ENCODE measurements around the gene AGPAT1. TPM values are rescaled to one million over a fixed set of nuclear protein-coding genes. Genes with fewer than 3 reads are reported as not detected.

AGPAT1 gene
- total and polyA plus RNA-seq, 2 of the 8 experiments (the other 6 are each of a cell fraction or from before 2014, with no cell fraction given): 96.0 to 222 TPM

DNA sequence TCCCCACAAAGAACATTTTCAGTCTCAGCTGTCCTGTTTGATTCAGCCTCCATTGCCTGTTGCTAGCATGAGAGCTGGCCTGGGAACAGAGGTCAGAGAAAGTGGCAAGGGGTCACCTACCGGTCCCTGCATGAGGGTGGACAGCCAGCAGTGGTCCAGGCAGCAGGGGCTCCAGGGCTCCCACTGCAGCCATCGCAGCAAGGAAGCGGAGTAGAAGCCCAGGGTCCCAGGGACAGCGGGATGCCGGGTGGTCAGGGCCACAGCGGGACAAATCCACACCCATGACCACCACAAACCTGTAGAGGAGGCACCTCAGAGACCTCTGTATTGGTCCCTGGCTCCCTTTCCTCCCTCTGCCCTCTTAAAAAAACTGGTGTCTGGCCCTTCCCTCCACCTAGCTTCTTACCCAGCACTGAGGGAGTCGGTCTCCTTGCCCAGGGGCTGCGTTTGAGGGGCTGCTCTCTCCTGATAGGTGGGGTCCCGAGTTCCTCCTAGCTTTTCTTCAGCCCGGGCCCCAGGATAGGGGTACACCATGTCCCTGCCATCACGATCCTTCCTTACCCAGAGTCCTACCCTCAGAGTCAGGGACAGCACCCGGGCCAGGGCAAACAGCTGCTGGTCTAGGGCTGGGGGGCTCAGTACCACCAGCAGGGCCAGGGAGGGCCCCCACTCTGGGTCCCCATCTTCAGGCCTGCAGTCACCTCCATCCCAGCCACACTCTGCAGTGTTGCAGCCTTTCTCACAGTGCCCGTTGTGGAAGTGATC lies 25.0 kb upstream of the AGPAT1 start:
- no peak overlapping the region for H3K18ac ChIP-seq (ENCODE audit: extremely low read depth, low read length)
- no peak overlapping the region for H2BK15ac ChIP-seq (ENCODE audit: low read length)
- no peak overlapping the region for H3K4me3 ChIP-seq (ENCODE audit: extremely low read depth in 1 of 4, insufficient read depth in 2 of 4, low read depth in 3 of 4, low read length in 4 of 4)
- no peak for DNase-seq (ENCODE audit: low read depth in 1 of 2, low spot score in 2 of 2)
- no peak overlapping the region for H2BK120ac ChIP-seq (replicated peaks; ENCODE audit: low read depth, low read length)
- no peak overlapping the region for H2AFZ ChIP-seq (ENCODE audit: low read length)
- H3K9ac ChIP-seq (replicated peaks in 1 of 4; ENCODE audit: extremely low read depth in 1 of 4, low read depth in 3 of 4, low read length in 3 of 4): no peak overlapping the region
- H2BK12ac ChIP-seq (ENCODE audit: low read depth, low read length): no peak overlapping the region
- no peak overlapping the region for H3K23ac ChIP-seq (ENCODE audit: insufficient read length)
- no peak overlapping the region for H3K4me2 ChIP-seq (ENCODE audit: insufficient read depth in 1 of 2, low read depth in 2 of 2, low read length in 2 of 2)
- H3K4me1 ChIP-seq (replicated peaks in 1 of 4; ENCODE audit: control insufficient read depth in 3 of 4, insufficient read depth in 4 of 4, low read length in 3 of 4): peaks cover 0 to 11% (median 8%) of the 10 kb centered on the region in 4 experiments; a peak in 6 of 7 replicates
- H3K27me3 ChIP-seq (replicated peaks in 1 of 4; ENCODE audit: control insufficient read depth in 3 of 4, extremely low read depth in 1 of 4, insufficient read depth in 3 of 4, low read length in 3 of 4): no peaks in the 10 kb centered on the region
- ChIA-PET CTCF (ENCODE audit: partially characterized antibody) (interaction anchor here (1.1 kb wide), 1 partner anchor 54 kb away, joined by 3 read pairs; no protein-coding TSS in a partner anchor), POLR2A (ENCODE audit: partially characterized antibody) (no interaction called here)
- no peak overlapping the region for H2BK20ac ChIP-seq (ENCODE audit: low read length)
- no peak overlapping the region for H3K56ac ChIP-seq (replicated peaks; ENCODE audit: insufficient read length, low read depth, low read length)
- H4K8ac ChIP-seq (ENCODE audit: extremely low read depth, insufficient read depth, low read length): peak overlapping the region; percentile 53
- no peak overlapping the region for H4K91ac ChIP-seq (replicated peaks; ENCODE audit: insufficient read length, low read length)
- H4K20me1 ChIP-seq (replicated peaks in 1 of 2; ENCODE audit: control insufficient read depth in 1 of 2, insufficient read depth in 2 of 2, low read length in 2 of 2): no peaks in the 10 kb centered on the region
- FAIRE-seq: no peak
- no peak overlapping the region; the same call in 1 of the 2 replicates for H2BK5ac ChIP-seq (ENCODE audit: low read depth, low read length)
- no peak overlapping the region for H2AK5ac ChIP-seq (ENCODE audit: low read depth, low read length)
- peaks cover 3% of the 10 kb centered on the region; the same call in 1 of the 2 replicates for H3K23me2 ChIP-seq (ENCODE audit: low read depth, low read length)
- H4K5ac ChIP-seq (ENCODE audit: insufficient read length, low read depth, low read length): no peak overlapping the region
- no peaks in the 10 kb centered on the region for H3K79me2 ChIP-seq (ENCODE audit: control insufficient read depth in 1 of 2, insufficient read depth in 2 of 2, low read length in 2 of 2)
- H3K36me3 ChIP-seq (ENCODE audit: control insufficient read depth in 2 of 4, insufficient read depth in 4 of 4, low read length in 3 of 4): no peaks in the 10 kb centered on the region
- H3K4ac ChIP-seq (replicated peaks; ENCODE audit: insufficient read length, low read depth, low read length): no peak overlapping the region
- H3K79me1 ChIP-seq (ENCODE audit: low read depth, low read length): no peaks in the 10 kb centered on the region
- H3K27ac ChIP-seq (ENCODE audit: low read depth, low read length): no peak overlapping the region
- no peaks in the 10 kb centered on the region for H3K9me3 ChIP-seq (ENCODE audit: insufficient read depth in 2 of 2, low read depth in 1 of 2, low read length in 1 of 2)
- 91% methylated on average over 13 of the region's 13 CpGs; no CpG with 5 or more reads in 1 of the 2 experiments for WGBS, 2 experiments (ENCODE audit: extremely low coverage in 1 of 2, insufficient coverage in 1 of 2, insufficient read length in 1 of 2, insufficient replicate concordance in 2 of 2, low coverage in 1 of 2, low lambda C conversion rate in 2 of 2, missing lambda C conversion rate in 1 of 2)
- no peak overlapping the region for H3K14ac ChIP-seq (ENCODE audit: insufficient read length)
- TF ChIP-seq RBBP5 (IDR thresholded peaks at IDR 0.05; ENCODE audit: borderline replicate concordance, low read depth, low read length): no peak
- no peak for TF ChIP-seq FOSL1 (IDR thresholded peaks at IDR 0.05; ENCODE audit: insufficient read depth, low read depth, low read length)
- TF ChIP-seq BACH1 (IDR thresholded peaks at IDR 0.05; ENCODE audit: low read length): no peak
- TF ChIP-seq SIX5 (IDR thresholded peaks at IDR 0.05; ENCODE audit: low read depth, low read length): no peak
- TF ChIP-seq SP1 (IDR thresholded peaks at IDR 0.05; ENCODE audit: low read depth, low read length): no peak
